GM10847 (cell line): ENCODE data around the gene ZNF597.

ENCODE experiments used
- POLR2A ChIP-seq: IDR thresholded peaks from 2 replicates; pipeline ENCODE4 v1.6.1; 2011; ENCODE audit not compliant: insufficient read length; ENCODE audit errors: extremely low read depth

ZNF597 gene

DNA sequence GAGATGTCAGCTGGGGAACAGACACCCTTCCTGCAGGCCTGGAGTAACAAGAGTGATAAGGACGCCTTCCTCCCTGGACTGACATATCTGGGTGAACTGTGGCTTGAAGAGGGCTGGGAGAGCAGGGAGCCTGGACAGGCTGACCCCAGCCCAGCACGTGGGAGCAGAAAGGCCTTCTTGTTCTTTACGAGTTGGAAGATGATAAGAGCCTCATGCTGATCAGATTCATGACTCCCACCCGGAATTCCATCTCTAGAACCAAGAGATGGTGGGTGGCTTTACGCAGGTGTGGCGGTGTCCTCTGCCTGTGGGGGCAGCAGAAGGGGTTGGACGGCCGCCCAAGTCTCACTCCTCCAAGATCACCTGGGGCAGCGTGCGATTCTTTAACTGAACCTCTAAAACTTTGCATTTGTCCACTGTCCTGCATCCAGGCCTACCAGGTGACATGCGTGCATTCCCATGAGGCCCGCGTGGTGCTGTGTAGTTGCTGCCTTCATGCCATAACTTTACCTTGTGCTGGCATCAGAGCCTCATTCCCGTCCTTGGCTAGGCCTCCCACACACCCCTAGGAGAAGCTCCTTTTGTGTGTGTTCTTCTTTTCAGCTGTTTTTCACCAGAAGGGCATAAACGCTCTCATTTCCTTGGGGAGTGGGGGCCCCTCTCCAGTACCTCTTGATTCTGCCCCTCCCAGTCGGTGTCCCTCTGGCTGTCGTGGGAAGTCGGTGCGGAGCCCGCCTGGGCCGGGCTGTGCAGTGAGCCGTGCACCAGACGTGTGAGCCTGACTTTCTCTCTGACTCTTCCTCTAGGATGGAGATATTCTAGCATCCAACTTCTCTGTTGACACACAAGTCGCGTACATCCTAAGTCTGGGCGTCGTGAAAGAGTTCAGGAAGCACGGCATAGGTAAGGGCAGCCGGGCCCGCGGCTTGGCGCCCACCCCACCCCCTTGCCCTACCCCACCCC lies 38.7 kb upstream of the ZNF597 start:
- TF ChIP-seq POLR2A: no peak

DNA sequence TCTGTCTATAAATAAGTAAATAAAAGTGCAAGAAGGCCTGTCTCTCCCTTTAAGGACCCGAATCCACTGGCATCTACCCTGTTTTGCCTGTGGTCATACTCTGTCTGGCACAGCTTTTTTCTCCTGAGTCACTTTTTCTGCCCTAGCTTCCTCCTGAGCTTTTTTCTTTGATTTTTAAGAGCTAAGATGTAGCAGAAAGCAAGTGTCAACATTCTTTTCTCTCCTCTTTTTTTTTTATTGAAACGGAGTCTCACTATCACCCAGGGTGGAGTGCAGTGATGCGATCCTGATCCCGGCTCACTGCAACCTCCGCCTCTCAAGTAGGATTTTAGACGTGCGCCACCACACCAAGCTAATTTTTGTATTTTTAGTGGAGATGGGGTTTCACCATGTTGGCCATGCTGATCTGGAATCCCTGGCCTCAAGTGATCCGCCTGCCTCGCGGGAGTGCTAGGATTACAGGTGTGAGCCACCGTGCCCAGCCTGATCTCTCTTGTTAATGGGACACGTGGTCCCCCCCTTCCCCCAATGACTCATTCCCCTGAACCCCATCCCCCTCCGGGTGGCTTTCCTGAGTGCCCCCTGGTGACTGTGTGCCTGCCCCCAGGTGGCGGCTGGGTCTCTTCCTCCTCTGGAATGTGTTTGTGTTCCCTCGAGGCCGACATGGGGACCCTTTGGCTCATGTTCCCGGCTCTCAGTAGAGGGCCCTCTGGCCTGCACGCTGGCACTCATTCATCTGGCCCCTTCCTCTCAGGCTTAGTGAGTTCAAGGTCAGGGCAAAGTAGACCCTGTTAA lies 37.8 kb upstream of the ZNF597 start:
- TF ChIP-seq POLR2A: no peak

- TF ChIP-seq POLR2A: no peak
Observed at GRCh38 chr16:3479654-3480216, 36.4 kb upstream of the ZNF597 start.

DNA sequence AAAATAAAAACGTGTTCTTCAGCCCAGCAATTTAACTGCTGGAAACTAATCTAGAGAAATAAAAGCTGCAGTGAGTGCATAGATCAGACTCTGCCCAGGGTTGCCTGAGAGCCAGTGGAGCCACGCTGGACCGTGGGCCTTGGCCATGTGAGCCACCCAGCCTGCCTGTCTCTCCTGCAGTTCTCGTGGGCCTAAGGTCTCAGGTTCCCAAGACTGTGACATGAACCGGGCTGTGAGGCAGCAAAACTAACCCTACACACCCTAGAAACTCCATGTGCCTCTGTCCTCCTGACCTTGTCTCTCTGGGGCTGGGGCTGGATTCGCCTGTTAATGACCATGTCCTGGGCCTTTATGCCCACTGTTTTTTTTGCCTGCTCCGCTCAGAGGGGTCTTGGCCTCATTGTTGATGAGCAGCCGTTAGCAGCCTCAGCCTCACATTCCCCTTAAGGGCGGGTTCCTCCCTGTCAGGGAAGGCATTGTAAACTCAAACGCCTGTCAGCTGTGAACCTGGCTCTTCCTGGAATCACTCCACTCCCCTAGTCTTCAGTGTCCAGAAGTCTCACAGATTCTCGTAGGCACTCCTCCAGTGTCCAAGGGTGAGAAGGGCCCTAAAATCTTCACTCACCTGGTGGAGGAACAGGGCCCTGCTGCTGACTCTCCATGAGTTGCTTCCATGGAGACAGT lies 35.1 kb upstream of the ZNF597 start:
- TF ChIP-seq POLR2A: no peak

DNA sequence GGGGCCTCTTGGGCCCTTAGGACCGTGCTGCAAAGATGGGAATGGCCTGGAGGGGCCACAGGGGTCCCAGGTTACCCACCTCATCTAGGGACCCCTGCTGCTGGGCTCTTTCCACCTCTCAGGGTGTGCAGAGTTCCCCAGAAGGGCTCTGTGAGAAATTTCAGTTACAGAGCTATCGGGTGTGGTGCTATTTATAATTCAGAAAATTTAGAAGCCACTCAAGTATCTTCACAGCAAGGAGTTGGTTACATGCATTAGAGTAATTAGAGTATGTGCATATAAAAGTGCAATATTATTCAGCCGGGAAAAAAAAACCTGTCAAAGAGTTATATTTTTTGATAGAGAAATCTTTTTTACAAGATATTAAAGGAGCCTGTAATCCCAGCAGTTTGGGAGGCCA lies 33.1 kb upstream of the ZNF597 start:
- no peak for TF ChIP-seq POLR2A

GRCh38 chr16:3475604-3476375 lies 32.5 kb upstream of the ZNF597 start:
- no peak for TF ChIP-seq POLR2A

GRCh38 chr16:3474136-3474779 lies 31.0 kb upstream of the ZNF597 start:
- no peak for TF ChIP-seq POLR2A

DNA sequence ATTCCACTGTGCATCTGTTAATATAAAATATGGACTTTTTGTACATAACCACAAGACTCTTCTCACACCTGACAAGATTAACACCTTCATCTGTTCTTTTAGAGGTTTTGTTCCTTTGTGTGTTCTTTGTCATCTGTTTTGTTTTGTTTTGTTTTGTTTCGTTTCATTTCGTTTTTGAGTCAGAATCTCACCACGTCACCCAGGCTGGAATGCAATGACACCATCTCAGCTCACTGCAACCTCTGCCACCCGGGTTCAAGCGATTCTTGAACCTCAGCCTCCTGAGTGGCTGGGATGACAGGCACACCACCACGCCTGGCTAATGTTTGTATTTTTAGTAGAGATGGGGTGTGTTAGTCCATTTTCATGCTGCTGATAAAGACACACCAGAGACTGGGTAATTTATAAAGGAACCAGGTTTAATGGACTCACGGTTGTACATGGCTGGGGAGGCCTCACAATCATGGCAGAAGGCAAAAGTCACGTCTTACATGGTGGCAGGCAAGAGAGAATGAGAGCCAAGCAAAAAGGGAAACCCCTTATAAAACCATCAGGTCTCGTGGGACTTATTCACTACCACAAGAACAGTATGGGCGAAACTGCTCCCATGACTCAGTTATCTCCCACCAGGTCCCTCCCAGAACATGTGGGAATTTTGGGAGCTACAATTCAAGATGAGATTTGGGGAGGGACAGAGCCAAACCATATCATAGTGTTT lies 29.7 kb upstream of the ZNF597 start:
- no peak for TF ChIP-seq POLR2A

DNA sequence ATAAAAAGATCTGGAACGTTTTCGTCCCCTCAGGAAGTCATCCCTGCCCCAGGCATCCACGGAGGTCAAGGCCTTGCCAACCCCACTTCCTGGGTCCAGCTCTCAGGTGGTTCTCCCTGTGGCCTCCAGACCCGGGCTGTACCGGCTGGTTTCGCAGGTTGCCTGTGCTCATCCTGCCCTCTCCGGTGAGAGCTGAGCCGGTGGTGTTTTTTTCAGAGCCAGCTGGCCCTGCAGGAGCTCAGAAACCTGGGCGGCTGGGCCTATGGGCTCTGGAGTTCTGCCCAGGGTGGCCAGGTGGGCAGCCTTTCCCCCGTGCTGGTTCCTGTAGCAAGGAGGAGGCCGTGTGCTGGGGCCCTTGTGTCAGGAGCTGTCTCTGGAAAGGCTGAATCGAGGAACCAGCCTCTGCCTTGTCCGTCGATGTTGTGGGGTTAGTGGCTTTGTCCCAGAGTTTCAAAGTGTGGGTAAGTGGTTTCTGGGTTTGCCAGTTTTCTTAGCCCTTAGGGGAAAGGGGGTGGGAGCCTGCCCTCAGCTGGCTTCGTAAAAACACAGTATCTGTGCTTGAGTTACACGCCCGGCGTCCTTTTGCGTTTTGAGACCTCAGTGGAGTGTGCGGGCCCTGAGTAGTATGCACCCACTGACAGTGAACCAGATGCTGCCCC lies 28.3 kb upstream of the ZNF597 start:
- no peak for TF ChIP-seq POLR2A

- TF ChIP-seq POLR2A: no peak
Observed at GRCh38 chr16:3470723-3471122, 27.4 kb upstream of the ZNF597 start.

DNA sequence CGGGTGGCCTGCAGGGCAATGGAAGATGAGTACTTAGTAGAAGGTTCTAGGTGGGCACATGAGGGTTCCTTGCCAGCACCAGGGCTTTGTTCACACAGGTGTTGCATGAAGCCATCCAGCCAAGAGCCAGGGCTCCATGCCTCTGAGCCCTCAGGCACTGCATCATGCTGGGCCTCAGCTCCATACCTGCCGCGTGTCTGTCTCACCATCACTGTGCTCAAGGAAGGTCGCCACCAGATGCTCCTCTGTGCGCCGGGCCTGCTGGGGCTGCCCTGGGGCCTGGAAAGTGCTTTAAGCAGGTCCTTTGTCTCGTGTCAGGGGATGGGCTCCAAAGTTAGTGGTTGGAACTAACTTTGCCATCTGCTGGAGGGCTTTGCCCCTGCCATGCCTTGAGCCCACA lies 26.4 kb upstream of the ZNF597 start:
- no peak for TF ChIP-seq POLR2A

DNA sequence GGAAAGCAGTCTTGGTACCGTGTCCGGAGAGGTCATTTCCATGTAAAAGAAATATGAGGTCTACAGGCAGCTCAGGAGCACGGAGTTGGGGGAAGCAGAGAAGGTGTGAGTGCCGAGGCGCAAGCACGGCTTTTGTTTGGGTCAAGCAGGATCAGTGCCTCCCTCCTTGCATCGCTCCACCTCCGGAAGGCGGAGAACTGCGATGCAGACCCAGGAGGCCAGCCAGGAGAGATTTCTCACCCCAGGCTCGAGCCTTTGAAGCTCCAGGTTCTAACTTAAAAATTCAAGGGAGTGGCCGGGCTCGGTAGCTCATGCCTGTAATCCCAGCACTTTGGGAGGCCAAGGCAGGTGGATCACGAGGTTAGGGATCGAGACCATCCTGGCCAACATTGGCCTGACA lies 25.2 kb upstream of the ZNF597 start:
- no peak for TF ChIP-seq POLR2A

- TF ChIP-seq POLR2A: no peak
Observed at GRCh38 chr16:3467921-3468320, 24.6 kb upstream of the ZNF597 start.
